ENCODE measurements around the gene CAND1. TPM values are rescaled to one million over a fixed set of nuclear protein-coding genes. Genes with fewer than 3 reads are reported as not detected.

CAND1 gene
- total and polyA plus RNA-seq, 4 donors, result 25.4 to 66.1 (median 45.7) TPM

DNA sequence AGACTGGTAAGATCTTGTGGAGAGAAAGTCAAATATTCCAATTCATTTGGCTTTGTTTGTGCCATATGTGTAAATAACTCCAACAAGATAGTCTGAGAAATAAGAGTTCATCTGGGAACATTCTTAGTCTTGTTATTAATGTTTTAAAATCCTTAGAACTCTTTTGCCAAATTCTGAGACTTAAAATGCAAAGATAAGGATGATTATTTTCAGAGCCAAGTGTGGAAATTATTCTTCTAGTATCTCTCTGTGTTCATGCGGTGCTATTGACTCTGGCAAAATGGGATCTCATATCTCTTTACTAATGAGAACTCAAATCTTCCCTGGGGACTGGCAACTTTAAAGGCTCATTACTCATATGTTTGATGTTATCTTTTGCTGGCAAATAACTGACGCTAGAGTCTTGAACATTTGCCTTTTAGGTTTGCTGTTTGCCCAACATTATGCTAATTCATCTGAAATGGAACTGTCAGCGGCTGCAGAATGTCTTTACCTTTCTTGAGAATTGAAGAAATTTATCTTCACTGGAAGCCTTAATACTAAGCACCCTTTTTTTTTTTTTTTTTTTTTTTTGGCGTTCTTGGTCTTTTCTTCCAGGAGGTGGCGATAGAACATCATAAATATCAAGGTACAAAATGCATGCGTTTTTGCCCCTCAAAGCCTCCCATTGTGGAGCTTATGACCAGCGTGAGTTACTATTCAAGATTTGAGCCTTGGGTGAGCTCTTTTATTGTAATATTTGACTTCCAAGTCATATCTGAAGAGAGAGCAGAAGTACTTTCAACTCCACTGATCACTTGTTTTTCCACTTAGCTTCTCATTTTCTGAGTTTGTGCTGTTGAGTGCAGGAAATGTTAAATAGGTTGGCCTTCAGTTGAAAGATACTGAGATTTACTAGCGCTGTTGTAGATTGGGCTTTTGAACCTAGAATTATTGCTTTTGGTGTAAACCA is 86.5 kb downstream of the CAND1 start:
- H3K4me1 ChIP-seq (ENCODE audit: control insufficient read depth in 4 of 4, insufficient read depth in 4 of 4, low read length in 3 of 4), result peaks cover 0 to 10% (median 7%) of the 10 kb centered on the region in 4 donors
- DNase-seq (ENCODE audit: low spot score), result no peak
- TF ChIP-seq TAF1 (conservative IDR thresholded peaks at IDR 0.05) (no peak), FOXA1 (IDR thresholded peaks at IDR 0.05) (no peak), JUND (IDR thresholded peaks at IDR 0.05) (no peak), HNF4A (conservative IDR thresholded peaks at IDR 0.05) (no peak), YY1 (IDR thresholded peaks at IDR 0.05) (peak; percentile 62), REST (IDR thresholded peaks at IDR 0.05) (no peak), HNF4G (IDR thresholded peaks at IDR 0.05) (no peak), ZBTB33 (IDR thresholded peaks at IDR 0.05) (no peak), RAD21 (IDR thresholded peaks at IDR 0.05) (peak; percentile 84), SP1 (IDR thresholded peaks at IDR 0.05) (no peak), FOXA2 (IDR thresholded peaks at IDR 0.05) (no peak)
- TF ChIP-seq, protein P1, sequence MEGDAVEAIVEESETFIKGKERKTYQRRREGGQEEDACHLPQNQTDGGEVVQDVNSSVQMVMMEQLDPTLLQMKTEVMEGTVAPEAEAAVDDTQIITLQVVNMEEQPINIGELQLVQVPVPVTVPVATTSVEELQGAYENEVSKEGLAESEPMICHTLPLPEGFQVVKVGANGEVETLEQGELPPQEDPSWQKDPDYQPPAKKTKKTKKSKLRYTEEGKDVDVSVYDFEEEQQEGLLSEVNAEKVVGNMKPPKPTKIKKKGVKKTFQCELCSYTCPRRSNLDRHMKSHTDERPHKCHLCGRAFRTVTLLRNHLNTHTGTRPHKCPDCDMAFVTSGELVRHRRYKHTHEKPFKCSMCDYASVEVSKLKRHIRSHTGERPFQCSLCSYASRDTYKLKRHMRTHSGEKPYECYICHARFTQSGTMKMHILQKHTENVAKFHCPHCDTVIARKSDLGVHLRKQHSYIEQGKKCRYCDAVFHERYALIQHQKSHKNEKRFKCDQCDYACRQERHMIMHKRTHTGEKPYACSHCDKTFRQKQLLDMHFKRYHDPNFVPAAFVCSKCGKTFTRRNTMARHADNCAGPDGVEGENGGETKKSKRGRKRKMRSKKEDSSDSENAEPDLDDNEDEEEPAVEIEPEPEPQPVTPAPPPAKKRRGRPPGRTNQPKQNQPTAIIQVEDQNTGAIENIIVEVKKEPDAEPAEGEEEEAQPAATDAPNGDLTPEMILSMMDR (IDR thresholded peaks at IDR 0.05; ENCODE audit: low read depth, low read length, missing input control), result peak; percentile 57
- no peak overlapping the region for H3K4me3 ChIP-seq (ENCODE audit: low read depth in 1 of 3, low read length in 3 of 3)
- H3K9ac ChIP-seq (ENCODE audit: low read depth in 1 of 2, low read length in 2 of 2), result no peak overlapping the region
- H3K27me3 ChIP-seq (ENCODE audit: control insufficient read depth in 4 of 4, insufficient read depth in 4 of 4, low read length in 3 of 4), result no peaks in the 10 kb centered on the region
- no peaks in the 10 kb centered on the region for H3K36me3 ChIP-seq (ENCODE audit: control insufficient read depth in 4 of 4, insufficient read depth in 3 of 4, low read depth in 1 of 4, low read length in 3 of 4)
- WGBS, result 6% methylated on average over 8 of the region's 8 CpGs
- H3K27ac ChIP-seq (ENCODE audit: low read depth in 1 of 2, low read length in 2 of 2), result peak overlapping the region in 1 of 2 donors; percentile 8
- no peaks in the 10 kb centered on the region for H3K9me3 ChIP-seq (ENCODE audit: control insufficient read depth in 4 of 4, low read length in 3 of 4)

- H3K4me1 ChIP-seq (ENCODE audit: control insufficient read depth in 4 of 4, insufficient read depth in 4 of 4, low read length in 3 of 4), result peaks cover 0 to 10% (median 7%) of the 10 kb centered on the region in 4 donors
- H3K4me3 ChIP-seq (ENCODE audit: low read depth in 1 of 3, low read length in 3 of 3), result no peak overlapping the region
- peak overlapping the region in 1 of 2 donors; percentile 8 for H3K27ac ChIP-seq (ENCODE audit: low read depth in 1 of 2, low read length in 2 of 2)
- no peaks in the 10 kb centered on the region for H3K27me3 ChIP-seq (ENCODE audit: control insufficient read depth in 4 of 4, insufficient read depth in 4 of 4, low read length in 3 of 4)
- no peak for DNase-seq (ENCODE audit: low spot score)
- no peaks in the 10 kb centered on the region for H3K36me3 ChIP-seq (ENCODE audit: control insufficient read depth in 4 of 4, insufficient read depth in 3 of 4, low read depth in 1 of 4, low read length in 3 of 4)
- TF ChIP-seq RAD21 (IDR thresholded peaks at IDR 0.05) (no peak), TAF1 (conservative IDR thresholded peaks at IDR 0.05) (no peak), NR2F2 (IDR thresholded peaks at IDR 0.05) (no peak), RXRA (IDR thresholded peaks at IDR 0.05) (no peak), ZBTB33 (IDR thresholded peaks at IDR 0.05) (no peak), HNF4A (conservative IDR thresholded peaks at IDR 0.05) (peak in 1 of 2 donors; percentile 20), JUND (IDR thresholded peaks at IDR 0.05) (no peak)
- TF ChIP-seq, protein P1 (IDR thresholded peaks at IDR 0.05; ENCODE audit: low read depth, low read length, missing input control), result no peak
- TF ChIP-seq, protein P2, sequence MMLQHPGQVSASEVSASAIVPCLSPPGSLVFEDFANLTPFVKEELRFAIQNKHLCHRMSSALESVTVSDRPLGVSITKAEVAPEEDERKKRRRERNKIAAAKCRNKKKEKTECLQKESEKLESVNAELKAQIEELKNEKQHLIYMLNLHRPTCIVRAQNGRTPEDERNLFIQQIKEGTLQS (IDR thresholded peaks at IDR 0.05), result no peak
- H3K9me3 ChIP-seq (ENCODE audit: control insufficient read depth in 4 of 4, low read length in 3 of 4), result no peaks in the 10 kb centered on the region
- H3K9ac ChIP-seq (ENCODE audit: low read depth in 1 of 2, low read length in 2 of 2), result no peak overlapping the region
- WGBS, result 16% methylated on average over 1 of the region's 1 CpG
These were observed 87.2 kb downstream of the CAND1 start for GRCh38 chr12:67356380-67356774.
